ENCODE results near the gene ZNF81.
"Not testable (repeated sequence)": the region's sequence is repeated elsewhere in the genome, so short reads cannot be mapped to it uniquely, and the experiment has no call there.

Gene ZNF81

DNA sequence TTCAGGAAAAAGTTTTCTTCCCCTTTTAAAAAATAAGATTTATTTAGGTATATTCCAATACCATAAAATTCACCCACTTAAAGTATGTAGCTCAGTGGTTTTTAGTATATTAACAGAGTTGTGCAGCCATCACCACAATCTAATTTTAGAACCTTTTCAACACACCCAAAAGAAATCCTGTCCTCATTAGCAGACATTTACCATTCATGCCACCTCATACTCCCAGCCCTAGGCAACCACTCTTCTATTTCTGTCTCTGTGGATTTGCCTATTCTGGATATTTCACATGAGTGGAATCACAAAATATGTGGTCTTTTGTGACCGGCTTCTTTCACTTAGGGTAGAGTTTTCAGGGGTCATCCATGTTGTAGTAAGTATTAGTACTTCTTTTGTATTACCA lies 7.4 kb downstream of the ZNF81 start:
- no peak for DNase-seq (ENCODE audit: low read depth in 2 of 2)

DNA sequence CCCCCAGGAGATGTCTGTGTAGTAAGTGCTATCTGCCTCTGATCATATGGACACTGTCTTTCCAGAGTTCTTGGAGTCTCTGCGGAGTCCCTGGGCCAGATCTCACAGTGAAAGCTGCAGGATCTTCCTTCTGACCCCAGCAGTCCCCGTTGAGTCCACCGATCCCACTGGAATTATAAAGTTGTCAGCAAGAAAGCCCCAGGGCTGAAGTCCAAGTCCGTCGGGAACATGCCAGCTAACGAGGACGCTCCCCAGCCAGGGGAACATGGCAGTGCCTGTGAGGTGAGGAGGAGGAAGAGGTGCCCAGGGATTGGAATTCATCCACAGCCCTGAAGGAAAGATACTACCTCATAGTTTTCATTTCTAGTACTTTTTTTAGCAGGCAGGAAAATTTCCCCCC lies 9.3 kb downstream of the ZNF81 start:
- no peak for DNase-seq (ENCODE audit: low read depth in 2 of 2)

- no peak for DNase-seq (ENCODE audit: low read depth in 2 of 2)
Observed at GRCh38 chrX:47849778-47850177, 13.1 kb downstream of the ZNF81 start.

- DNase-seq (ENCODE audit: low read depth in 2 of 2) = not testable (repeated sequence)
Observed at GRCh38 chrX:47850389-47850788, 13.7 kb downstream of the ZNF81 start.

GRCh38 chrX:47850901-47851300 lies 14.2 kb downstream of the ZNF81 start:
- no peak for DNase-seq (ENCODE audit: low read depth in 2 of 2)

DNA sequence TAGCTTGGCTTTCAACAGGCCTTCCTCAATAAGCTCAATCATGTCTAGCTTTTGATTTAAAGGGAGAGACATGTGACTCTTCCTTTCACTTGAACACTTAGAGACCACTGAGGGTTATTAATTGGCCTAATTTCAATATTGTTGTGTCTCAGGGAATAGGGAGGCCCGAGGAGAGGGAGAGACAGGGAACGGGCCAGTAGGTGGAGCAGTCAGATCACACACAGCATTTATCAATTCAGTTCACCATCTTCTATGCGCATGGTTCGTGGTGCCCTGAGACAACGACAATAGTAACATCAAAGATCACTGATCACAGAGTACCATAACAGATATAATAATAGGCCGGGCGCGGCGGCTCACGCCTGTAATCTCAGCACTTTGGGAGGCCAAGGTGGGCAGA lies 17.8 kb downstream of the ZNF81 start:
- DNase-seq (ENCODE audit: low read depth in 2 of 2) = no peak

DNA sequence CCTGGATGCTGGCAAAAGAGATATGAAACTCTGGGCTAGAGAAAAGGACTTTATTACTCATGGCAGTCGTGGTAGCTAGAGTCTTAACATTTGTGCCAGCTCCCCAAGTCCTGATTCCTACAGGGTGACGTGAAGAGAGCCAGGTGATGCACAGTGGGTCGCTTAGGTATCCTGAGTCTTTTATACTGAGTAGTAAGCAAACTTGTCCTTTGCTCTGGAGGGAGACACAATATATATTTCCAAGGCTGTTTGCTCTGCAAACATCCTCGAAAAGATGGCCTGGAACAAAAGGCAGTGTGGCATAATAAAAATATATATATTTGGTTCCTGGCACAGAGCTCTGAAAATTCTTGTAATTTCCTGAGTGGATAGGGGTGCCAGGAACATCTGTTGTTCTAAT lies 23.0 kb downstream of the ZNF81 start:
- DNase-seq (ENCODE audit: low read depth in 2 of 2) = no peak

DNA sequence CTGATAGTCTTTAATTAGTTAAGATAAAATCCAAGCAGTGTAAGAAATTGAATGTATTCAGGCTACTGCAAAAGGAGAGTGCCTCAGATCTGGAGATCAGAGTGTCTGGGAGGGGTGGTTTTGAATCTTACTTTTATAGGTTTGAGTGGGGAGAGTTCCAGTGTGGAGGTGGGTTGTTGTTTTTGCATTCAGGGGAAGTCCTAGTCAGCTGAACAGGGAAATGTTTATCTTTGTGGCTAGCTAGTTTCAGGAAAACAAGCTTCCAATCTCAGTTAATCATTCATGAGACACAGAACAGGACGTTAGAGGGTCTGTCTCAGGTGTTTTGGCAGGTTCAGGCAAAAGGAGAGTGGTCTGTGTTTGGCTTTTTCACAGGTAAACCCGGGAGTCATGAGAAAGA lies 26.0 kb downstream of the ZNF81 start:
- DNase-seq (ENCODE audit: low read depth in 2 of 2) = no peak

- no peak for DNase-seq (ENCODE audit: low read depth in 2 of 2)
Observed at GRCh38 chrX:47863187-47863586, 26.5 kb downstream of the ZNF81 start.

DNA sequence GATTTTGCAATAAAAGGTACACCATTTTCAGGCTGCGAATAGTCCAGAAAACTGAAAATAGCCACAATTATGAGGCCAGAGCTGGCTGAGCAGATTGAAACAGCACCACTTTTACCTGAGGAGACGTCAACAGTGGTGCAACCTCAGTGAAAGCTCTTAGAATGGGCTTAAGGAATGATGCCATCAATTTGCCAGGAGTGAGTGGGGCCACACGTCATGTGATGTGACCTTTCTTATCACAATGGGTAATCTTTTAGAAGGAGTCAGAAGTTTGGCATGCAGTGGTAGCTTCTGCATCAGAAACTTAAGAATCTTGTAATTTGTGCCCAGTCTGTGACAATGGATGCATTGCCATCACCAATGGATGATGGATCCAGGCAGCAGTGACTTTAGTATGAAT lies 27.6 kb downstream of the ZNF81 start:
- no peak for DNase-seq (ENCODE audit: low read depth in 2 of 2)

DNA sequence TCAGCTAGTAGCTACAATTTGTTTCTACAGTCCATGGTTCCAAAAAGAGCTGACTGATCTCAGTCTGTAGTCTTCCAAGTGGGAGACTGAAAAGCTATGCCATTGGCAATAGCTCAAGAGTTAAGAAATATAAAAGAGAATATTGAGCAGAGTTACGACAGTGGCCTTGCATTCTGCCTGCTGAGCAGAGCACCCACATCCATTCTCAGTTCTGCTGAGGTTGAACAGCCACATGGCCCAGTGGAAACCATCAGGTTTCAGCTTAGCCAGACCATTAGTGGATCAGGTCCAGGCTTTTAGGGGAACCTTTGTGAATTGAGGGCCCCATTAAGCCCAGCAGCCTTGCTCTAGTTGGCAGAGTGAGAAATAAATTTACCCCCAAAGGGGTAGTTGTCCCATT lies 28.1 kb downstream of the ZNF81 start:
- no peak for DNase-seq (ENCODE audit: low read depth in 2 of 2)

GRCh38 chrX:47873123-47873522 lies 36.4 kb downstream of the ZNF81 start:
- no peak for DNase-seq (ENCODE audit: low read depth in 2 of 2)

DNA sequence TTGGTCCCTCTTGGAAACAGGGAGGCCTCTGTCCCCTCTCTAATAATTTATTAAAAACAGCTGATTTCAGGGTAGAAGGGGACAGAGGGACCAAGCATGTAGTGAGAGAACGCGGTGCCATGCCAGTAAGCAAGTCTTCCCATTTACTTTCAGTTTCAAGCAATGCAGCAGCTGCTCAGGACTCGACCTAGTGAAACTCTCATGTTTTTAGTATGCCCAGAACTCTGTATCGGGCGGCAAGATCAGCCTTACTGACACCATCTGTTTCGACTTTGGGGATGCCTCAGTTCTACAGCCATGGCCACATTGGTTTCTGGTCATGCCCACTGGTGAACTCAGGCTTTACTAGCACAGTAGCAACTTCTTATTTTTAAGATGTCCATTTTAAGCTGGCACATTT lies 40.6 kb downstream of the ZNF81 start:
- no peak for DNase-seq (ENCODE audit: low read depth in 2 of 2)

- DNase-seq (ENCODE audit: low read depth in 2 of 2) = no peak
Observed at GRCh38 chrX:47878198-47878597, 41.5 kb downstream of the ZNF81 start.

DNA sequence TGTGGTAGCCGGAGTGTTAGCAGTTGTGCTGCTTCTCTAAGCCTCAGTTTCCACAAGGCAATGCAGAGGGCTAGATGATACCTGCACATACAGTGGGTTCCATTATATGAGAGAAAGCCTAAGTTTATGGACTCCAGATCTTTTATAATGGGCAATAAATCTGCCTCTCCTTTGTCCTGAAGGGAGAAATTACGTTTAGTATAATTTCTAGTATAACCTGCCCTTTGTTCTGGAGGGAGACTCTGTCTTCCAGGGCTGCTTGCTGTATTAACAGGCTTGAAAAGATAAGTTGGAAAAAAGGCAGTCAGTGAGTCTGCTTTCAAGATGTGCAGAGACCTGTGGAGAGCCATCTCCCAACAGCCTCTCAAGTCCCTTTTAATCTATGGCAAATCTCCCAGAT lies 42.8 kb downstream of the ZNF81 start:
- no peak for DNase-seq (ENCODE audit: low read depth in 2 of 2)

- no peak for DNase-seq (ENCODE audit: low read depth in 2 of 2)
Observed at GRCh38 chrX:47880927-47881326, 44.2 kb downstream of the ZNF81 start.

GRCh38 chrX:47885501-47885900 lies 48.8 kb downstream of the ZNF81 start:
- no peak for DNase-seq (ENCODE audit: low read depth in 2 of 2)

- DNase-seq (ENCODE audit: low read depth in 2 of 2) = no peak
Observed at GRCh38 chrX:47898024-47898423, 61.3 kb downstream of the ZNF81 start.

- no peak for DNase-seq (ENCODE audit: low read depth in 2 of 2)
Observed at GRCh38 chrX:47900833-47901232, 64.1 kb downstream of the ZNF81 start.

DNA sequence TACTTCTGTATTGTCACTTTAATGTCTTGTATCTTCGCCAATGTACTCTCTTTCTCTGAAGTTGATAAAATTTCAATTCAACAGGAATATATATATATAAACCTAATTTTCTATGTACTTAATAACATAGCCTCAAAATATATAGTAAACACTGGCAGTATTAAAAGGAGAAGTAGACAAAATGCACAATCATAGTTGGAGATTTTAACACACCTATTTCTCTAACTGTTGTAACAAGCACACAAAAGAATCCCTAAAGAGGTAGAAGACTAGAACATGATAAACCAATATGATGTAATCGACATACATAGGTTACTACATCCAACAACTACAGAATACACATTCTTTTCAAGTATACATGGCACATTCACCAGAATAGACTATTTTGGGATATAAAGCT lies 65.5 kb downstream of the ZNF81 start:
- DNase-seq (ENCODE audit: low read depth in 2 of 2) = no peak

DNA sequence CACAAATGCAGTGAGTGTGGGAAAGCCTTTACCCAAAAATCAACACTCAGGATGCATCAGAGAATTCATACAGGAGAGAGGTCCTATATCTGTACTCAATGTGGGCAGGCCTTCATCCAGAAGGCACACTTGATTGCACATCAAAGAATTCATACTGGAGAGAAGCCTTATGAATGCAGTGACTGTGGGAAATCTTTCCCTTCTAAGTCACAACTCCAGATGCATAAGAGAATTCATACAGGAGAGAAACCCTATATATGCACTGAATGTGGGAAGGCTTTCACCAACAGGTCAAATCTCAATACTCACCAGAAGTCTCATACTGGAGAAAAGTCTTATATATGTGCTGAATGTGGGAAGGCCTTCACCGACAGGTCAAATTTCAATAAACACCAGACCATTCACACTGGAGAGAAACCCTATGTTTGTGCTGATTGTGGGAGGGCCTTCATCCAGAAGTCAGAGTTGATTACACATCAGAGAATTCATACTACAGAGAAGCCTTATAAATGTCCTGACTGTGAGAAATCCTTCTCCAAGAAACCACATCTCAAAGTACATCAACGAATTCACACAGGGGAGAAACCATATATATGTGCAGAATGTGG lies 79.3 kb downstream of the ZNF81 start:
- DNase-seq (ENCODE audit: low read depth in 2 of 2) = no peak

DNA sequence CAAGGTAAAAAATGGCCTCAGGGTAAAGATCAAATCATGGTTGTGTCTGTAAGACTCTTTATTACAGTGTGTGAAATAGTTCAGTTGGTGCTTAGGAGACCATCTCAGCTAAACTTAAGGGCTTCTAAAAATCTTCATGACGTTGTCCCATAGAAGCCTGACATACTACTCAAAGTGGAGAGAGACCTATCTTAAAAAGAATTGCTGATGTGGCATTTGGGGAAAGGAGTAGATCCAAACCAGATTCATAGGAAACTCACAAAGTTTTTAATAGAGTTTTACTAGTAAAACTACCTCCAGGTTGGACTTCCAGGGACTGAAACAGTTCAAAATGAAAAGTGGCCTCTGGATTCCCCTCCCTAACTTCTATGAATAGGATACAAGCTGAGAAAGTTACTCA lies 81.6 kb downstream of the ZNF81 start:
- DNase-seq (ENCODE audit: low read depth in 2 of 2) = no peak

DNA sequence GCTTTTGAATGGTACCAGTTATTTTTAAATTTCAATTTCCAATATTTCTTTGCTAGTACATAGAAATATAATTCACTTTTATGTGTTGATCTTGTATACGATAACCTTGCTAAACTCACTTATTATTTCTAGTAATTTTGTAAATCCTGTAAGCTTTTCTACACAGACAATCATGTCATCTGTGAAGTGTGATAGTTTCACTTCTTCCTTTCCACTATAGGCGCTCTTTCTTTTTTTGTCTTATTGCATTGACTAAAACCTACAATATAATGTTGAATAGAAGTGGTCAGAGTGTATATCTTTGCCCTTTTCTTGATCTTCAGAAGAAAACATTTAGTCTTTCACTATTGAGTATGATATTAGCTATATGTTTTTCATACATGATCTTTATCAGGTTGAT lies 90.5 kb downstream of the ZNF81 start:
- no peak for DNase-seq (ENCODE audit: low read depth in 2 of 2)

- DNase-seq (ENCODE audit: low read depth in 2 of 2) = not testable (repeated sequence)
Observed at GRCh38 chrX:47931970-47932369, 95.3 kb downstream of the ZNF81 start.

DNA sequence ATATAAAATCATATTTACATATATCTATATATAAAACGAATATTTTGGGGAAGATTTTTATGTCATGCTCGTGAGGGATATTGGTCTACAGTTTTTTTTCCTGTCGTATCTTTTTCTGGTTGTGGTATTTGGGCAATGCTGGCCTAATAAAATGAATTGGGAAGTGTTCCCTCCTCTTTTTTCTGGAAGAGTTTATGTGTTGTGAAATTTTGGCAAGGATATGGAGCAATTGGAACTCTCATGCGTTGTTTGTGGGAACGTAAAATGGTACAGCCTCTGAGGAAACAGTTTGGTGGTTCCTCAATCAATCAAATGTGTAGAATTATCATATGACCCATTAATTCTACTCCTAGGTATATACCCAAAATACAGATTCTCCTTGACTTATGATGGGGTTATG lies 97.2 kb downstream of the ZNF81 start:
- DNase-seq (ENCODE audit: low read depth in 2 of 2) = no peak
